Liver (tissue), 3 donors: ENCODE results near the gene AMZ1.

Experiments used
- GABPA ChIP-seq, 2 donors: IDR thresholded peaks in 1 of 2; conservative IDR thresholded peaks in 1 of 2; 2 replicates each; pipeline ENCODE4 v1.6.1; 2016; ENCODE audit warnings: antibody characterized with exemption in 2 of 2, mild to moderate bottlenecking in 1 of 2, moderate library complexity in 1 of 2
- MAX ChIP-seq: IDR thresholded peaks from 2 replicates; pipeline ENCODE4 v1.6.1; 2016; ENCODE audit warnings: antibody characterized with exemption
- RAD21 ChIP-seq, 2 donors: IDR thresholded peaks; 2 replicates each; pipeline ENCODE4 v1.6.1; 2016; ENCODE audit warnings: antibody characterized with exemption in 2 of 2, mild to moderate bottlenecking in 2 of 2
- SP1 ChIP-seq: IDR thresholded peaks from 2 replicates; pipeline ENCODE4 v1.6.1; 2018; ENCODE audit warnings: antibody characterized with exemption, mild to moderate bottlenecking
- TAF1 ChIP-seq: conservative IDR thresholded peaks from 2 replicates; pipeline ENCODE4 v1.6.1; 2016; ENCODE audit warnings: antibody characterized with exemption, mild to moderate bottlenecking
- YY1 ChIP-seq: IDR thresholded peaks from 2 replicates; pipeline ENCODE4 v1.6.1; 2016; ENCODE audit warnings: antibody characterized with exemption, mild to moderate bottlenecking
- TF ChIP-seq, protein P1 (sequence below): fragments of 150-350 bp; IDR thresholded peaks from 2 replicates; pipeline ENCODE4 v1.5.1; 2017; ENCODE audit warnings: improper control_type of control experiment, low read depth, low read length; ENCODE audit not compliant: missing input control
- TF ChIP-seq, protein P2 (sequence below): IDR thresholded peaks from 2 replicates; pipeline ENCODE4 v1.6.1; 2016; ENCODE audit warnings: antibody characterized with exemption, mild to moderate bottlenecking
- donor health status: healthy.
- donor health status: healthy.

DNA sequence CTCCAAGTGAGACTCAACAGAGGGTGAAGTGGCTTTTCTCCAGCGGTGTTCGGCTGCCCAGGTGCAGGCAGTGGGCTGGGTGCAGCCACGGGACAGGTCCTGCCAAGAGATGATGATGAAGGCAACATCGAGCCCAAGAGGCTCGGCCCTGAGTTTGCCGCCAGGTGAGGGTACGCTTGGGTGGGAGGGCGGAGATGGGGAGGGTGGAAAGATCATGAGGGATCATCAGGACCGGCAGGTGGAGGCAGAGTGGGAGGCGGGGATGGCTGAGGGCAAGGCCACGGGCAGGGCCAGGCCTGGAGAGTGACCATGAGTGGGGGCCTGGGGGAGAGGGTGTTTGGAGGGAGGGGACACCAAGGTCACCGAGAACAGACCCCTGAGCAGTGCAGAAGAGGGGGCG lies 17.8 kb upstream of the AMZ1 start:
- no peak for TF ChIP-seq SP1
- TF ChIP-seq, protein P1, sequence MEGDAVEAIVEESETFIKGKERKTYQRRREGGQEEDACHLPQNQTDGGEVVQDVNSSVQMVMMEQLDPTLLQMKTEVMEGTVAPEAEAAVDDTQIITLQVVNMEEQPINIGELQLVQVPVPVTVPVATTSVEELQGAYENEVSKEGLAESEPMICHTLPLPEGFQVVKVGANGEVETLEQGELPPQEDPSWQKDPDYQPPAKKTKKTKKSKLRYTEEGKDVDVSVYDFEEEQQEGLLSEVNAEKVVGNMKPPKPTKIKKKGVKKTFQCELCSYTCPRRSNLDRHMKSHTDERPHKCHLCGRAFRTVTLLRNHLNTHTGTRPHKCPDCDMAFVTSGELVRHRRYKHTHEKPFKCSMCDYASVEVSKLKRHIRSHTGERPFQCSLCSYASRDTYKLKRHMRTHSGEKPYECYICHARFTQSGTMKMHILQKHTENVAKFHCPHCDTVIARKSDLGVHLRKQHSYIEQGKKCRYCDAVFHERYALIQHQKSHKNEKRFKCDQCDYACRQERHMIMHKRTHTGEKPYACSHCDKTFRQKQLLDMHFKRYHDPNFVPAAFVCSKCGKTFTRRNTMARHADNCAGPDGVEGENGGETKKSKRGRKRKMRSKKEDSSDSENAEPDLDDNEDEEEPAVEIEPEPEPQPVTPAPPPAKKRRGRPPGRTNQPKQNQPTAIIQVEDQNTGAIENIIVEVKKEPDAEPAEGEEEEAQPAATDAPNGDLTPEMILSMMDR = no peak
- no peak for TF ChIP-seq YY1
- TF ChIP-seq, protein P2, sequence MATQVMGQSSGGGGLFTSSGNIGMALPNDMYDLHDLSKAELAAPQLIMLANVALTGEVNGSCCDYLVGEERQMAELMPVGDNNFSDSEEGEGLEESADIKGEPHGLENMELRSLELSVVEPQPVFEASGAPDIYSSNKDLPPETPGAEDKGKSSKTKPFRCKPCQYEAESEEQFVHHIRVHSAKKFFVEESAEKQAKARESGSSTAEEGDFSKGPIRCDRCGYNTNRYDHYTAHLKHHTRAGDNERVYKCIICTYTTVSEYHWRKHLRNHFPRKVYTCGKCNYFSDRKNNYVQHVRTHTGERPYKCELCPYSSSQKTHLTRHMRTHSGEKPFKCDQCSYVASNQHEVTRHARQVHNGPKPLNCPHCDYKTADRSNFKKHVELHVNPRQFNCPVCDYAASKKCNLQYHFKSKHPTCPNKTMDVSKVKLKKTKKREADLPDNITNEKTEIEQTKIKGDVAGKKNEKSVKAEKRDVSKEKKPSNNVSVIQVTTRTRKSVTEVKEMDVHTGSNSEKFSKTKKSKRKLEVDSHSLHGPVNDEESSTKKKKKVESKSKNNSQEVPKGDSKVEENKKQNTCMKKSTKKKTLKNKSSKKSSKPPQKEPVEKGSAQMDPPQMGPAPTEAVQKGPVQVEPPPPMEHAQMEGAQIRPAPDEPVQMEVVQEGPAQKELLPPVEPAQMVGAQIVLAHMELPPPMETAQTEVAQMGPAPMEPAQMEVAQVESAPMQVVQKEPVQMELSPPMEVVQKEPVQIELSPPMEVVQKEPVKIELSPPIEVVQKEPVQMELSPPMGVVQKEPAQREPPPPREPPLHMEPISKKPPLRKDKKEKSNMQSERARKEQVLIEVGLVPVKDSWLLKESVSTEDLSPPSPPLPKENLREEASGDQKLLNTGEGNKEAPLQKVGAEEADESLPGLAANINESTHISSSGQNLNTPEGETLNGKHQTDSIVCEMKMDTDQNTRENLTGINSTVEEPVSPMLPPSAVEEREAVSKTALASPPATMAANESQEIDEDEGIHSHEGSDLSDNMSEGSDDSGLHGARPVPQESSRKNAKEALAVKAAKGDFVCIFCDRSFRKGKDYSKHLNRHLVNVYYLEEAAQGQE = no peak
- no peak for TF ChIP-seq GABPA (IDR thresholded peaks at IDR 0.05 in 1 of 2, conservative IDR thresholded peaks at IDR 0.05 in 1 of 2)
- no peak for TF ChIP-seq MAX
- no peak for TF ChIP-seq RAD21 (IDR thresholded peaks at IDR 0.05)
- TF ChIP-seq TAF1 = no peak
